Measurements from ENCODE around the gene FRMD6. TPM values are rescaled to one million over a fixed set of nuclear protein-coding genes. Genes with fewer than 3 reads are reported as not detected.
A peak's percentile ranks its signal among the peaks of the same experiment; 100 is the strongest.
"Not testable (repeated sequence)": the region's sequence is repeated elsewhere in the genome, so short reads cannot be mapped to it uniquely, and the experiment has no call there.

FRMD6 gene
- total RNA-seq, 1 donor from 2014 or later: 8.9 TPM

DNA sequence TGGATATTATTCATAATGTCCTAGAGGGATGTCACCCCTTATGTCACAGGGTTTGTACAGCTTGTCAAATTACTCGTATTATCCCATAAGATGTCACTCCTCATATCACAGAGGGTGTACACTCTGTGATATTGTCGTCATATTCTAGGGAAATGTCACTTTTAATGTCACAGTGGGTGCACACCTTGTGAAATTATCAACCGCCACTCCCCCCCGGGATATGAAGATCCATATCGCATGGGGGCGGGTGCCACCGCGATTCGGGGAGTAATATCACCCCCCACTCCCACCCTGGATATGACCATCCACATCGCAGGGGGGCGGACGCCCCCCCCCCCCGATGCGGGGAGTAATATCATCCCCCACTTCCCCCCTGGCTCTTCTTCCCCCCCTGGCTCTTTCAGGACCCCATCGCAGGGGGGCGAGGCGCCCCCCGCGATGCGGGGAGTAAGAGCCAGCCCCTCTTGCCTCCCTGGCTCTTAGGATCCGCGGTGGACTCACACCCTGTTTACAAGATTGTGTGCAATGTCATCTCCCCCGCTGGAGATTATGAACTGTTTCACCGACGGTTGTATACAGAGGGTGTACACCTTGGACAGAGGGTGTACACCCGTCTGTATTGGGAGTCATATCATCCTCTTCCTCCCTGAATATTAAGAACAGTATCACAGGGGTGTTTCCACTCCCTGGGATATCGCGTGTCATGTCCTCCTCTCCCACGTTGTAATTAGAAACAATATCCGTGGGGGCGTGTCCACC lies 92.8 kb downstream of the FRMD6 start:
- ATAC-seq (no peak), DNase-seq (ENCODE audit: missing footprints) (no peak)
- intact Hi-C loops (cut with DNase I): no loop called here

DNA sequence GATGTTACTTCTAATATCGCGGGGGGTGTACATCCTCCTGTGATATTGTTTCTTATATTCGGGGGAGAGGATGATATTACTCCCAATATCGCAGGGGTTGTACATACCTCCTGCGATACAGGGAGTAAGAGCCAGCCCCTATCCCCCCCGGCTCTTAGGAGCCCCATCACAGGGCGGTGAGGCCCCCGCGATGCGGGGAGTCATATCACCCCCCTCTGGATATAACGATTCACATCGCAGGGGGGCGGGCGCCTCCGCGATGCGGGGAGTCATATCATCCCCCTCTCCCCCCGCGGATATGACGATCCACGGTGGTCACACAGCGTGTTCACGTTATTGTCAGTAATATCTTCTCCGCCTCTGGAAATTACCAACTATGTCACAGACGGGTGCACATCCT lies 95.1 kb downstream of the FRMD6 start:
- intact Hi-C loops (cut with DNase I); DNase-seq (ENCODE audit: missing footprints); ATAC-seq: not testable (repeated sequence)

DNA sequence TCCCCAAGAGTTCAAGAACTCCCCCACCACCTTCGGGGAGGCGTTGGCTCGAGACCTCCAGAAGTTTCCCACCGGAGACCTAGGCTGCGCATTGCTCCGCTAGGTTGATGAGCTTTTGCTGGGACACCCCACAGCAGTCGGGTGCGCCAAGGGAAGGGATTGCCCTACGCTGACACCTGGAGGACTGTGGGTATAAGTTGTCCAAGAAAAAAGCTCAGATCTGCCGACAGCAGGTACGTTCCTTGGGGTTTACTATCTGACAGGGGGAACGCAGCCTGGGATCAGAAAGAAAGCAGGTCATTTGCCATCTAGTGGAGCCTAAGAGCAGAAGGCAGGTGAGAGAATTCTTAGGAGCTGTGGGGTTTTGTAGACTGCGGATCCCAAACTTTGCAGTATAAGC lies 98.8 kb downstream of the FRMD6 start:
- ATAC-seq: no peak
- DNase-seq (ENCODE audit: missing footprints): no peak
- intact Hi-C loops (cut with DNase I): no loop called here

DNA sequence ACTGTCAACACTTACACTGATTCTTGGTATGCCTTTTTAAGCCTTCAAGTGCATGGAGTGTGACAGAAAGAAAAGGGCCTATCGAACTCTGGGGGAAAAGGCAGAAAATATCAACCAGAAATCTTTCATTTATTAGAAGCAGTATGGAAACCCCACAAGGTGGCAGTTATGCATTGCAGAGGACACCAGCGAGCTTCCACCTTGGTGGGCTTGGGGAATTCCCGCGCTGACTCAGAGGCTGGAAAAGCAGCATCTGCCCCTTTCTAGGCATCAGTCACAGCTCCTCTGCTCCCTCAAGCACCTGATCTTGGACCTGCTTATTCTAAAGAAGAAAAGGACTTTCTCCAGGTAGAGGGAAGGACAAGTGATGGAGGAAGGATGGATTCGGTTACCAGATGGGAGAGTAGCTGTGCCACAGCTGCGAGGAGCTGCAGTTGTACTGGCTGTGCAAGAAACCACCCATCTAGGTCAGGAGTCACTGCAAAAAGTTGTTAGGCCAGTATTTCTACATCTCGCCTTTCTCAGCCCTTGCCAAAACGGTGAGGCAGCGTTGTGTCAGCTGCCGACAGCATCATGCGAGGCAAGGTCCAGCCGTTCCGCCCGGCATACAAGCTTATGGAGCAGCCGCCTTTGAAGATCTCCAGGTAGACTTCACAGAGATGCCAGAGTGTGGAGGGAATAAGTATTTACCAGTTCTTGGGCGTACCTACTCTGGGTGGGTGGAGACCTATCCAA lies 100.1 kb downstream of the FRMD6 start:
- DNase-seq (ENCODE audit: missing footprints); ATAC-seq; intact Hi-C loops (cut with DNase I): not testable (repeated sequence)

DNA sequence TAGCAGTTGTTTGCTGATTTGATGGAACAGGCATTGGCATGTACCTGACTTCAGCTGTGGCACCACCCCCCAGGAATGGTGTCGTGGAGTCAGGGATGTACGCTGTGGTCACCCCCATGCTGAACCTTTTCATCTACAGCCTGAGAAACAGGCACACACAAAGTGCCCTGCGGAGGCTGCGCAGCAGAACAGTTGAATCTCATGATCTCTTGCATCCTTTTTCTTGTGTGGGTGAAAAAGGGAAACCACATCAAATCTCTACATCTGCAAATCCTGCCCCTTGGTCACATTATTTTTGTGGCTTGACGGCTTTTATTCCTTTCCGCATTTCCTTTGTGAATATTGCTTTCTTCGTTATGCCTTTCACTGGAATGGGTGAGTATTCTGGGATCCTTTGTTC lies 106.0 kb downstream of the FRMD6 start:
- intact Hi-C loops (cut with DNase I); ATAC-seq; DNase-seq (ENCODE audit: missing footprints): not testable (repeated sequence)

- DNase-seq (ENCODE audit: missing footprints) (no peak), ATAC-seq (no peak)
- intact Hi-C loops (cut with DNase I): no loop called here
Observed at GRCh38 chr14:51759950-51760349, 108.2 kb downstream of the FRMD6 start.

- DNase-seq (ENCODE audit: missing footprints); ATAC-seq; intact Hi-C loops (cut with DNase I): not testable (repeated sequence)
Observed at GRCh38 chr14:51765726-51766125, 114.0 kb downstream of the FRMD6 start.

DNA sequence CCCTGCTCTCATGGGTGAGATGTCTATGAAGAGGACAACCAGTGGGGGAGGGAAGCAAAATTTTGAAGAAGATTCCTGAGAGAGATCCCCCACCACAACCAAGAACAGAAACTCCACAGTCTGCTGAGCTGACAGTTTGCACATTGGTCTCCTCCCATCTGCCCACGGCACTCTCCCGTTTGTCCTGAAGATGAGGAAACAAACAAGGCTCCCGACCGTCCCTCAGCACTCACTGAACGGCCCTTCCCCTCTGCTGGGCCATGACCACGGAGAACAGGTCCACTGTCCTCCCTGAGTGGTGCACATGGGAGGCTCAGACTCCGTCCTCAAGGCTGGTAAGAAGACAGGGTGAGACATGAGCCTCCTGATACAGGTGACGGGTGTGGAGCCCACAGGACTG lies 114.9 kb downstream of the FRMD6 start:
- DNase-seq (ENCODE audit: missing footprints); ATAC-seq; intact Hi-C loops (cut with DNase I): not testable (repeated sequence)

- DNase-seq (ENCODE audit: missing footprints); intact Hi-C loops (cut with DNase I); ATAC-seq: not testable (repeated sequence)
Observed at GRCh38 chr14:51769261-51769660, 117.6 kb downstream of the FRMD6 start.

- DNase-seq (ENCODE audit: missing footprints) (no peak), ATAC-seq (no peak)
- intact Hi-C loops (cut with DNase I): no loop called here
Observed at GRCh38 chr14:51774209-51774608, 122.5 kb downstream of the FRMD6 start.

- DNase-seq (ENCODE audit: missing footprints) (no peak), ATAC-seq (peak; percentile 76)
- intact Hi-C loops (cut with DNase I): no loop called here
Observed at GRCh38 chr14:51776102-51776894, 124.6 kb downstream of the FRMD6 start.

DNA sequence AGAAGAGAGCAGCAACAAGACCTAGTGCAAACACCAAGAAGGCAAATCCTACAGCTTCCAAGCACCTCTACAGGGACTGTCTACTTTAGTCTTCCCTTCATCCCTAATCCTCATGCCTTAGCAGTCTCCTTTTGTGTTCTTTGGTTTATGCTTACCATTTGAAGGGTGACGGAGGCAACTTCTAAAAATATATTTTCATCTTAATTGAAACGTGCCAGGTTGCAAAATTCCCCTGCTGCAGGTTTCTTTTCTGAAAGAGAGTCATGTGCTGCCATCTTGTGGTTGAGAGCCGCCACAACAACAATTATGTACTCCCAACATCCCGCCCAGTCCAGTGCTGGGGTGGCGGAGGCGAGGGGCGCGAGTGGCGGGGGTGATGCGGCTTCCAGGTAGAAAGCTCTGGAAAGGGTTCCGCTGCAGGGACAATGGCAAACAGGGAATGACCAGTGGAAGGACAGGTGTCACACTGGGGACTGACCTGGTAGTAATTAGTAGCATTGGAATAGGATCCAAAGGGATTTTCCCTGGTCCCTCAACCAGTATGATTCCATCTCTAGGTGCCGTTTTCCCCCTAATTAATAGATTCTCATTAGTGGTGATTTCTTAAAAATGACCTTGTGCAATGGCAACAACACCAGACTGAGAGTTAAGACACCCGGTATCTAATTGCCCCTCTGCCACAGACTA lies 128.4 kb downstream of the FRMD6 start:
- intact Hi-C loops (cut with DNase I): loop anchor here (1.0 to 10.0 kb wide), 4 partner anchors 127 to 497 kb away; no protein-coding TSS in a partner anchor
- peak; percentile 53 for ATAC-seq
- peak; percentile 75 for DNase-seq (ENCODE audit: missing footprints)

Other genes starting within 250 kb of the FRMD6 start
- 15.5 TPM for gene GNG2, start 208.7 kb downstream of the FRMD6 start, total RNA-seq

Data from Right ventricle myocardium inferior (tissue), 1 donor.